Measurements from ENCODE around the gene LARGE1. TPM values are rescaled to one million over a fixed set of nuclear protein-coding genes. Genes with fewer than 3 reads are reported as not detected.

Gene LARGE1
- total and polyA plus RNA-seq, 2 of the 8 experiments (the other 6 are each of a cell fraction or from before 2014, with no cell fraction given), result 43.7 to 83.0 TPM

DNA sequence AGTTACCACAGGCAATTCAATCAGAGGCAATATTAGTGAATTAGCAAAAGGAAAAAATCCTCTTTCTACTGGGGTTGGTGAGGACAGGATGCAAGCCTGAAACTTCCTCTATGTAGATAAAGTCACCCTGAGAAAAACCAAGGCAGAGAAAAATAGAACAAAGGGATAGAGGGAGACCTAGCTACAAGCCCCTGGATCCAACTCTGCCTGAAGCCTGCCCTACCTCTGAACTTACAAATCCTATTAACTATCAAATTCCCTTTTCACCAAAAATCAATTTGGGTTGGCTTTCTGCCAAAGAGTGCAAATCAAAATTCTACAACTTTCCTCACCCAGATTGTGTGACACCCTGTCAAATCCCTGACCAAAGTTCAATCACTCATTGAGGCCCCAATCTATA is 161.3 kb downstream of the LARGE1 start (continued):
- TF ChIP-seq TAF7 (optimal IDR thresholded peaks at IDR 0.05; ENCODE audit: borderline replicate concordance, low read depth, low read length), result no peak
- no peak for TF ChIP-seq PHF8 (conservative IDR thresholded peaks at IDR 0.05; ENCODE audit: low read depth, low read length)
- TF ChIP-seq KDM4A (IDR thresholded peaks at IDR 0.05; ENCODE audit: low read depth, low read length, severe bottlenecking), result no peak
- TF ChIP-seq EZH2 (IDR thresholded peaks at IDR 0.05; ENCODE audit: low read depth, low read length, severe bottlenecking), result no peak
